HG02610 (cell line): ENCODE measurements around the gene ANKEF1.
A peak's percentile ranks its signal among the peaks of the same experiment; 100 is the strongest.
"Not testable (repeated sequence)": the region's sequence is repeated elsewhere in the genome, so short reads cannot be mapped to it uniquely, and the experiment has no call there.

Experiments used
- ATAC-seq: cut with Tn5 transposase; IDR thresholded peaks from one replicate; pipeline ENCODE4 v1.9.1; 2021; ENCODE audit warnings: mild to moderate bottlenecking, moderate library complexity; ENCODE audit not compliant: unreplicated experiment

Gene ANKEF1

GRCh38 chr20:10031451-10032215, 3.2 kb upstream of the ANKEF1 start:
- not testable (repeated sequence) for ATAC-seq

- ATAC-seq: not testable (repeated sequence)
Observed at GRCh38 chr20:10032269-10032668, 2.5 kb upstream of the ANKEF1 start.

GRCh38 chr20:10033905-10034650, 709 bp upstream of the ANKEF1 start:
- no peak for ATAC-seq

GRCh38 chr20:10036321-10036720, 1.5 kb downstream of the ANKEF1 start:
- ATAC-seq: not testable (repeated sequence)

- no peak for ATAC-seq
Observed at GRCh38 chr20:10040070-10040975, 5.5 kb downstream of the ANKEF1 start.

- ATAC-seq: no peak
Observed at GRCh38 chr20:10042086-10042485, 7.3 kb downstream of the ANKEF1 start.

- ATAC-seq: no peak
Observed at GRCh38 chr20:10047427-10047826, 12.6 kb downstream of the ANKEF1 start.

GRCh38 chr20:10051185-10051584, 16.4 kb downstream of the ANKEF1 start:
- no peak for ATAC-seq

GRCh38 chr20:10059006-10059405, 24.2 kb downstream of the ANKEF1 start:
- ATAC-seq: no peak

GRCh38 chr20:10060226-10060625, 25.4 kb downstream of the ANKEF1 start:
- peak; percentile 81 for ATAC-seq

- ATAC-seq: no peak
Observed at GRCh38 chr20:10061641-10062040, 26.9 kb downstream of the ANKEF1 start.

- ATAC-seq: no peak
Observed at GRCh38 chr20:10063482-10063881, 28.7 kb downstream of the ANKEF1 start.

- no peak for ATAC-seq
Observed at GRCh38 chr20:10064611-10065010, 29.8 kb downstream of the ANKEF1 start.

GRCh38 chr20:10065154-10065833, 30.5 kb downstream of the ANKEF1 start:
- ATAC-seq: no peak

GRCh38 chr20:10067321-10067720, 32.5 kb downstream of the ANKEF1 start:
- ATAC-seq: no peak

- ATAC-seq: peak; percentile 82
Observed at GRCh38 chr20:10074513-10074912, 39.7 kb downstream of the ANKEF1 start.

GRCh38 chr20:10075606-10076005, 40.8 kb downstream of the ANKEF1 start:
- ATAC-seq: no peak

- no peak for ATAC-seq
Observed at GRCh38 chr20:10076126-10077080, 41.6 kb downstream of the ANKEF1 start.

GRCh38 chr20:10077081-10077471, 42.3 kb downstream of the ANKEF1 start:
- no peak for ATAC-seq

- ATAC-seq: no peak
Observed at GRCh38 chr20:10077886-10078285, 43.1 kb downstream of the ANKEF1 start.
